OCI-LY1 (cell line): ENCODE measurements around the gene OASL.

Source experiments
- CTCF ChIP-seq: fragments of 200-600 bp; sonication (generic), shearing (Covaris generic); IDR thresholded peaks from 2 replicates; pipeline ENCODE4 v1.5.1; 2017; ENCODE audit warnings: mild to moderate bottlenecking, antibody characterized with exemption, low read length, moderate library complexity, mixed read lengths
- EZH2 ChIP-seq: fragments of 200-600 bp; sonication (generic), shearing (Covaris generic); IDR thresholded peaks from 2 replicates; pipeline ENCODE4 v1.8.0; 2017; ENCODE audit warnings: borderline replicate concordance, mixed run types, mild to moderate bottlenecking, antibody characterized with exemption, low read length, moderate library complexity, mixed read lengths

- TF ChIP-seq CTCF (no peak), EZH2 (no peak)
Observed at GRCh38 chr12:120981407-120981941, 57.6 kb downstream of the OASL start.
